Ectodermal cell (in vitro differentiated cells): ENCODE measurements around the gene EPAS1.

Experiments used
- H3K27ac ChIP-seq: 2 replicates; pipeline ENCODE4 v1.7.0; 2013; ENCODE audit warnings: mild to moderate bottlenecking, low read depth, low read length; ENCODE audit not compliant: insufficient read depth, poor library complexity, severe bottlenecking
- H3K27me3 ChIP-seq: 2 replicates; pipeline ENCODE4 v1.7.0; 2013; ENCODE audit warnings: mild to moderate bottlenecking, low read length; ENCODE audit not compliant: insufficient read depth, control insufficient read depth, poor library complexity, severe bottlenecking
- H3K36me3 ChIP-seq: one replicate; pipeline ENCODE4 v1.7.0; 2013; ENCODE audit warnings: low read length; ENCODE audit not compliant: control insufficient read depth, insufficient read depth
- H3K4me1 ChIP-seq: one replicate; pipeline ENCODE4 v1.7.0; 2013; ENCODE audit warnings: low read length; ENCODE audit not compliant: control insufficient read depth, insufficient read depth
- H3K4me3 ChIP-seq: 2 replicates; pipeline ENCODE4 v1.7.0; 2013; ENCODE audit warnings: low read depth, low read length, control low read depth; ENCODE audit not compliant: insufficient read depth
- H3K9me3 ChIP-seq: 2 replicates; pipeline ENCODE4 v1.7.0; 2013; ENCODE audit warnings: mild to moderate bottlenecking, low read length, moderate library complexity; ENCODE audit not compliant: control insufficient read depth
- WGBS, 2 experiments: methylation state at CpG; one replicate each; pipeline ENCODE4 v1.1.7; 2013; ENCODE audit warnings: missing lambda C conversion rate in 2 of 2; 5-methylcytosine and 5-hydroxymethylcytosine counted together

Gene EPAS1

GRCh38 chr2:46416739-46417403 lies 119.7 kb downstream of the EPAS1 start:
- H3K4me1 ChIP-seq, result no peaks in the 10 kb centered on the region
- H3K27me3 ChIP-seq, result no peaks in the 10 kb centered on the region
- H3K36me3 ChIP-seq, result no peaks in the 10 kb centered on the region
- peaks cover 2% of the 10 kb centered on the region for H3K9me3 ChIP-seq
- WGBS, 2 experiments, result 88 to 93% methylated on average over 4 of the region's 4 CpGs
- no peak overlapping the region for H3K4me3 ChIP-seq
- H3K27ac ChIP-seq, result no peak overlapping the region

DNA sequence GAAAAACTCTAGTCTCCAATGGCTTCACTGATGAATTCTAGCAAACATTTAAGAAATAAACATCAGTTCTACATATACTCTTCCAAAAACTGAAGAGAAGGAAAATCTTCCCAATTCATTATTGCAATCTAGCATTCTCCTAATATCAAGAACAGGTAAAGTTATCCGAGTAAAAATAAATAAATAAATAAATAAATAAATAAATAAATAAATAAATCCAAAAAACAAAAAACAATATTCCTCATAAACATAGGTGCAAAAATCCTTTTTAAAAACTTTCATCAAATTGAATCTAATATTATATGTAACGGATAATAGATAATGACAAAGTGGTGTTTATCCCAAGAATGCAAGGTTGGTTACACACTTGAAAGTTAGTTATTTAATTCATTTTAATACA lies 123.7 kb downstream of the EPAS1 start:
- H3K36me3 ChIP-seq, result no peaks in the 10 kb centered on the region
- WGBS, 2 experiments, result no CpG with 5 or more reads among the region's 2 CpGs
- no peak overlapping the region for H3K4me3 ChIP-seq
- no peaks in the 10 kb centered on the region for H3K4me1 ChIP-seq
- H3K27me3 ChIP-seq, result no peaks in the 10 kb centered on the region
- no peak overlapping the region for H3K27ac ChIP-seq
- H3K9me3 ChIP-seq, result peaks cover 2% of the 10 kb centered on the region

- H3K27me3 ChIP-seq, result no peaks in the 10 kb centered on the region
- H3K36me3 ChIP-seq, result no peaks in the 10 kb centered on the region
- H3K27ac ChIP-seq, result no peak overlapping the region
- H3K9me3 ChIP-seq, result peaks cover 2% of the 10 kb centered on the region
- no peaks in the 10 kb centered on the region for H3K4me1 ChIP-seq
- 80 to 94% methylated on average over 2 of the region's 2 CpGs for WGBS, 2 experiments
- no peak overlapping the region for H3K4me3 ChIP-seq
Observed at GRCh38 chr2:46421361-46421760, 124.2 kb downstream of the EPAS1 start.

GRCh38 chr2:46422717-46423394 lies 125.6 kb downstream of the EPAS1 start:
- Histone ChIP-seq H3K9me3 (no peaks in the 10 kb centered on the region), H3K36me3 (no peaks in the 10 kb centered on the region), H3K27ac (no peak overlapping the region), H3K4me1 (no peaks in the 10 kb centered on the region), H3K4me3 (no peak overlapping the region), H3K27me3 (no peaks in the 10 kb centered on the region)
- WGBS, 2 experiments, result 85 to 88% methylated on average over 1 of the region's 1 CpG

- Histone ChIP-seq H3K4me1 (no peaks in the 10 kb centered on the region), H3K27me3 (no peaks in the 10 kb centered on the region), H3K36me3 (no peaks in the 10 kb centered on the region), H3K9me3 (no peaks in the 10 kb centered on the region), H3K4me3 (no peak overlapping the region), H3K27ac (no peak overlapping the region)
- WGBS, 2 experiments, result 89 to 93% methylated on average over 3 to 4 of the region's 5 CpGs
Observed at GRCh38 chr2:46424937-46425336, 127.7 kb downstream of the EPAS1 start.

- H3K9me3 ChIP-seq, result no peaks in the 10 kb centered on the region
- H3K27me3 ChIP-seq, result no peaks in the 10 kb centered on the region
- H3K4me3 ChIP-seq, result no peak overlapping the region
- H3K27ac ChIP-seq, result no peak overlapping the region
- no peaks in the 10 kb centered on the region for H3K36me3 ChIP-seq
- WGBS, 2 experiments, result 95 to 97% methylated on average over 22 of the region's 22 CpGs
- no peaks in the 10 kb centered on the region for H3K4me1 ChIP-seq
Observed at GRCh38 chr2:46428911-46429436, 131.8 kb downstream of the EPAS1 start.

DNA sequence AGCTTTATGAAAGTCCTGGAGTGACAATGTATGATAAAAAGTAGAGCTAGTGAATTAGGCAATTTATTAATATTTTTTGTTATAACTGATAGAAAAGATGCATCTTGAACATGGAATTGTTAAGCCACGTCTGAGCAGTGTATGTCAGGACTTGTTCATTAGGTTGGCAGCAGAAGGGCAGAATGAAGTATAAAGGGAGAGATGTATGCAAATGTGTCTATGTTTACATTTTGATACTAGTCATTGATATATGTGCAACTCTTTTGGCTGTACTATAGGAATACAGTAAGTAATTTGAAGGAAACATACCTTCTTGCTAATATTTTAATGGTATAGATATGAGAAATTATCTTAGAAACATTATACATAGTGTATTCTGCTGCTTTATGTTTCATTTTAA lies 133.2 kb downstream of the EPAS1 start:
- H3K36me3 ChIP-seq, result no peaks in the 10 kb centered on the region
- H3K27me3 ChIP-seq, result no peaks in the 10 kb centered on the region
- 93 to 95% methylated on average over 1 of the region's 1 CpG for WGBS, 2 experiments
- H3K9me3 ChIP-seq, result no peaks in the 10 kb centered on the region
- no peak overlapping the region for H3K27ac ChIP-seq
- no peak overlapping the region for H3K4me3 ChIP-seq
- H3K4me1 ChIP-seq, result no peaks in the 10 kb centered on the region

DNA sequence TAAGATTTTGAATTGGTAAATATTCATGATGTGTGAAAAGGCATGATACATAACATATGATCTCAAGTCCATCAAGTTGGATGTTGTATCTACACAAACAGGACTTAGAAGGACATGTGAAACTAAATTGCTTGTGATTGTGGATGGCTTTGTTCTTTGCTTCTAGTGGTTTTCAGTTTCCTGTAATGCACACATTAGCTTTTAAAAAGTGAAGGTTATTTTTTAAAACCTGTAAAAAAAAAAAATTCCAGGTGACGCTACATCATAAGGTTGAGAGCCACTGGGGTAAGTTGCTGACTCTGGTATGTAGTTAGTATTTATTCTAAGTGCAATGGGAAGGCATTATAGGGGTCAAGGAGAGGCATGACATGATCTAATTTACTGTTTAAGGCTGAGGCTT lies 133.8 kb downstream of the EPAS1 start:
- WGBS, 2 experiments, result 95 to 97% methylated on average over 1 of the region's 1 CpG
- Histone ChIP-seq H3K27ac (no peak overlapping the region), H3K4me1 (no peaks in the 10 kb centered on the region), H3K9me3 (no peaks in the 10 kb centered on the region), H3K27me3 (no peaks in the 10 kb centered on the region), H3K4me3 (no peak overlapping the region), H3K36me3 (no peaks in the 10 kb centered on the region)

GRCh38 chr2:46431481-46432235 lies 134.5 kb downstream of the EPAS1 start:
- Histone ChIP-seq H3K9me3 (no peaks in the 10 kb centered on the region), H3K27ac (no peak overlapping the region), H3K27me3 (no peaks in the 10 kb centered on the region), H3K4me1 (no peaks in the 10 kb centered on the region), H3K4me3 (no peak overlapping the region), H3K36me3 (no peaks in the 10 kb centered on the region)
- WGBS, 2 experiments, result 87 to 90% methylated on average over 5 of the region's 5 CpGs

DNA sequence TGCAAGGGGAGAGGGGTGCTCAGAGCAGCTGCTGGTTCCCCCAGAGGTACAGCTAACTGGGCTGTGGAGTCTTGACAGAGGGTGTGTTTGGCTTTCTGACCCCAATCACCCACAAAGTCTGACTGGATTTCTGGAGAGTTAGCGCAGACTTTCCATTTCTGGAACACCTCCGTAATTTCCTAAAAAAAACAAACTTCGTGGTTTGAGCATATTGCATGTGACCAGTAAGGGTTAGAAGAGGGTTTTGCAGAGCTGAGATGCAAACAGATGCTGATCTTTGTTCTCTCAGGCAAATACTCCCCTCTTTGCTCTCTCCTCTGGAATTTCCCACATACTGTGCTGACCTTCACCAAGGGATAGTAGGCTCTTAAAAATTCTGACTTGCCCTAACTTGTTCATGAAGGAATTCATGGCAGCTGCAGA lies 137.7 kb downstream of the EPAS1 start:
- H3K4me3 ChIP-seq, result no peak overlapping the region
- WGBS, 2 experiments, result 80 to 83% methylated on average over 1 to 3 of the region's 3 CpGs
- H3K27ac ChIP-seq, result no peak overlapping the region
- no peaks in the 10 kb centered on the region for H3K9me3 ChIP-seq
- H3K27me3 ChIP-seq, result no peaks in the 10 kb centered on the region
- no peaks in the 10 kb centered on the region for H3K4me1 ChIP-seq
- no peaks in the 10 kb centered on the region for H3K36me3 ChIP-seq
